DMS53 (cell line): ENCODE results near the gene TMEM106A.
"Not testable (repeated sequence)": the region's sequence is repeated elsewhere in the genome, so short reads cannot be mapped to it uniquely, and the experiment has no call there.

Experiments used
- DNase-seq: peaks from one replicate; lab custom pipeline; 2025; lab: John Stamatoyannopoulos, UW

Gene TMEM106A, protein sequence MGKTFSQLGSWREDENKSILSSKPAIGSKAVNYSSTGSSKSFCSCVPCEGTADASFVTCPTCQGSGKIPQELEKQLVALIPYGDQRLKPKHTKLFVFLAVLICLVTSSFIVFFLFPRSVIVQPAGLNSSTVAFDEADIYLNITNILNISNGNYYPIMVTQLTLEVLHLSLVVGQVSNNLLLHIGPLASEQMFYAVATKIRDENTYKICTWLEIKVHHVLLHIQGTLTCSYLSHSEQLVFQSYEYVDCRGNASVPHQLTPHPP

DNA sequence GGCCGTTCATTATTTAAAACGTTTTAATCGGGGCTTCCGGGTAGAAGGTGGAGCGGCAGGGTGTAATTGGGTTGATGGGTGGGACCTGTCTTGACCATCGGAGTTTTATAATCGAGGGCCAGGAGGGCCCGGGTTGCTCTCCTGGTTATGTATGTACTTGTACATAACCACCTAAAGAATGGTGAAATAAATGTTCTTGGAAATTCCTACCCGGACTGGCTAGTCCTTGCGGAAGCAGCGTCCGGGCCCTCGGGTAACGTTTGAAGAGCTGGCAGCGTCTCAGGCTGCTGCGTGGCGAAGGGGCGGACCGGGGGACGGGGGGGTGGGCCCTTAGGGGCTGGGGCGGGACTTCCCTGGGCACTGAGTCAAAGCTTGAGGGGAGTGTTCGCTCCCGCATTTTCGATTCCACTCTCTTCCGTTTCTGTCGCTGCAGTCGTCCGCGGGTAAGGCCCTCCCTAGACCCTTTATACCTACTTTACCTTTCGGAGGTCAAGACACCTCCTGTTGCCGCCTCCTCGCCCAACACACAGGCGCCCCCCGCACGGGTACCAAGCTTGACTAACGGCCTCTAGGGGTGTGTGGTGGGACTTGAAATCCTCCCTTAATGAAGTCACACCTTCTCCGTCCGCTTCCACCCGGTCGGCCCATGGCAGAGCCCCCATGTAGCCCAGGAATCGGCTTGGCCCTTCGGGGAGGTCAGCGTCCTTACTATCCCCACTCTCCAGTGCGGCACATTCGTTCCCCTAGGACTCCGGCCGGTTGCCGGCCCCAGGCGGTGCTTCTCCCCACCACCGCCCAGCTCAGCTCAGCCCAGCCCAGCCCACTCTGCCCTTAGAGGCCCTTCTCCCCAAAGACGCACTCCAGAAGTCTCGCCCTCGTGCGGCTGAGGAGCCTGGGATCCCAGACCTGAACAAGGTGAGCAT, at the start of gene TMEM106A:
TMEM106A (plus strand) TSS at position 396 of the 923 bp plus-strand sequence. CDS start 1,167 bp downstream, outside the sequence.
- peak; percentile 91 for DNase-seq

DNA sequence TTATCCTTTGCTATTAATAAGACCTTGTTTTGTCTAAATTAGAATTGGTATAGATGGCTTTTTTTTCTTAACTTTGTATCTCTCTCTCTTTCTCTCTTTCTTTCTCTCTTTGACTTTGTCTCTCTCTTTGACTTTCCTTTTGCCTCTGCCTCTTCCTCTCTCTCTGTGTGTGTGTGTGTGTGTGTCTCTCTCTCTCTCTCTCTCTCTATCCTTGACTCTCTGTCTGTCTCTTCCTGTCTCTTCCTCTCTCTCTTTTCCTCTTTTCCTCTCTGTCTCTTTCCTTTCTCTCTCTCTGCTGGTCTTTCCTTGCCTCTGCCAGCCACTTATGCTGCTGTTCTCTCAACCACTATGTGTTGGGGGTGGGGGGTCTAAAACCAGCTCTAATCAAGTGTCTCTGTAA, 45.7 kb upstream of the TMEM106A start:
- DNase-seq = not testable (repeated sequence)

DNA sequence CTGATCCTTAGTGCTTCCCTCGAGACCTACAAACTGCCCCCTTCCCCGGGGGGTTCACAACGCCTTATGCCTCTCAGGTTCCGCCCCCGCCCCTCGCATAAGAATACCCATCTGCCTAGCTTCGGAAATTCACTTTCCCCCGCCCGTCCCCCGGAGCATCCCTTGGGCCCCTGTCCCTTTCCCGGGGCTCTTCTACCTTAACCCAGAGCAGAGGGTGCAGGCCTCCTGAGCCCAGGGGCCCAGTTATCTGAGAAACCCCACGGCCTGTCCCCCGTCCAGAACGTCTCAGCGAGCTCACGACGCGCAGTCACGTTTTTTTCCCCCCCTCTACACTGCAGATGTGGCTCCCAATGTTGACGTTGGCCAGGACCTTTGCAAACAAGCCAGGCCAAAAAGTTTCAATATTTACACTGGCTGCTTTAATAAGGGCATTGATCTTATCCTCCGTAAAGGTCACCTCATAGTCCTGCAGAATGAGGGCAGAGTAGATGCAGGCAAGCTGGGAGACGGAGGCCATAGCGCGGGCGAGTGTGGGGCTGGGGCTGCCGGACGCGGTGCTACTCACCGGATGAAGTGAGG, 42.0 kb upstream of the TMEM106A start:
- peak; percentile 88 for DNase-seq

DNA sequence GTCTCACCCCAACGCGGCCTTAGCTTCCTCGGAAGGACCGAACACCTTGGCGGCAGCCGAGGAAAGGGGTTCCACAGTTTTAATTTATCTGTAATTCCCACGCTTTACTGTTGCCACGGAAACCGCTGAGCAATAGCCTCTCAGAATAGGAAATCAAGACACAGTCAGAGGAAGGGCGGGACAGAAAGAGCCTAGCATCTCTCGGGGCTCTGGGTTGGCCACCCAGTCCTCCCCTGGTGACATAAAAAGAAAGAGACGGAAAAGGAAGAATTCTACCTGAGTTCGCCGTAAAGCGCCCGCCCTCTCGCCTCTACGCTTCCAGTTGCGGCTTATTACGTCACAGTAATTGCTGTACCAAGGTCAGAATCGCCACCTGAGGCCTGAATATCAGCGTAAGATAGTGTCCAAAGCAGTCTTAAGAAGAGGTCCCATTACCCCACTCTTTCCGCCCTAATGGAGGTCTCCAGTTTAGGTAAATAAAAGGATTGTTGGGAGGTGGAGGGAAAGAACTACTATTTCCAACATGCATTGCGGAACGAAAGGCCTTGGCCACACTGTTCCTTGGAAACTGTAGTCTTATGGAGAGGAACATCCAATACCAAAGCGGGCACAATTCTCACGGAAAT, 41.4 kb upstream of the TMEM106A start:
- DNase-seq = peak; percentile 100

DNA sequence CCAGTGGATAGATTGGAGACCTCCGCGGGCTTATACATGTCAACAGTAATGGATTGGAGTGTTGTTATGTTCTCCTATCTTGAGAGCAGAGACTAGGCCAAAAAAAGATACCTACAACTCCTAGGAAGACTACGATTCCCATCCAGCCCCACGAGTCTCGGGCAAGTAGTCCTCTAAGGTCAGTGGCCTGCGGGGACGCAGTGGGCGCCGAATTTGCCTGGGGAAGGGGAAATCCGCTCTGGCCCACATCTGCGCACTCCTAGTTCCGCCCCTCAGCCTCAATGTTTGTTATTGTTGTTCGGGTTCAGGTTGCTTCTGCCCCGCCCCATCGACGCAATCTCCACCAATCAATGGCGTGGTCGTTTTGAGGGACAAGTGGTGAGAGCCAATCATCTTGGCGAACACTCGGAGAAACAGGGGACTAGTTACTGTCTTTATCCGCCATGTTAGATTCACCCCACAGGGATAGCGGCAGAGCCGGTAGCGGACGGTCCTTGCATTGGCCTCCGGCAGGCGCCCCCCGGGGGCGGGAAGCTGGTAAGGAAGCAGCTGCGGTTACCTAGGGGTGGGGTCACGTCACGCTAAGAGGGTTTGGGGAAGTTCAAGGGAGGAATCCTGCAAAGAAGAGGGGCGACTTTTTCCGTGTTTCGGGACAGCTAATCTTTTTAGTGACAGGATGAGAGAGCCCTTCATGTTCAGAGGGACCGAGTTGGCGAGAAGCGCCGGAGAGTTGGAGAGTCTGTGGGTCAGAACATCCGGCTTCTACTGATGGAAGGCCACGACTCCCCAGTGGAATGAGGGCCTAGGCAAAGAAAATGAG, 40.7 kb upstream of the TMEM106A start, which contains the start of gene NBR1:
NBR1 (plus strand) TSS at position 449 of the 820 bp plus-strand sequence. CDS start 4,586 bp downstream, outside the sequence.
- DNase-seq = peak; percentile 99

DNA sequence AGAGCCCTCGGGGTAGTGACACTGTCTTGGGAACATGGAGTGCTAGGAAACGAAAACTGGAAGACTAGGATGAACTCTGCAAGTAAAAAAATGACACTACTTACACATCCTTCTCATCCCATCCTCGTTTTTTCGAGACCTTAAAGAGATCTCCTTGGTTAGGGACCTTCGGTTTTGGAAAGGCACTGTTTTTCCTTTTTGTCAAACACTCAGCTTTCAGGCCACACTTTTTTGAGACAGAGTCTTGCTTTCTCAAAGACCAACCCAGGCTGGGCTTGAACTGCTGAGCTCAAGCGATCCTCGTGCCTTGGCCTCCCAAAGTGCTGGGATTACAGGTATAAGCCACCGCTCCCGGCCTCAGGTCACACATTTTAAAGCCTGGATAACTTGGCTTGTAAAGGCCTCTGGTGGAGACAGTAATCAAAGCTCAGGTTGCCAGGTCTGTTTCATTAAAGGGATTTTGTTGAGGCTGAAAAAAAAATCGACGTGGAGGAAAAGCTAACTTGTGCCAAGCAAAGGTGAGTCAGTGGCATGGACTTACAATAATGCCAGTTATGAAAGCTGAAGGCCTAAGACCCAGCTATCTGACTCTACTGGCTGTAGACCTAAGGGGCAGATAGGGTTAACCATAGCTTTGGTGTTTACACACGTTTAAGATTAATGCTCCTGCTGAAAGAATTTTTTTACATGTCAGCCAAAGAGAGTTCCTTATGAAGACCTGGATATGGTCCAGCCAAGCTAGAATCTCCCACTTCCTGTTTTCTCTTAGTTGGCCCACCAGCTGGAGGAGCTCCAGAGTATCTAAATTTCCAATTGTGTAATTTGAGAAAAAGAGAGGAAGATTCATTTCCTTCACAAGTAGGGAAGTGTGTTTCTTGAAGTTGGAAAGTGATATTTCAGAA, 39.8 kb upstream of the TMEM106A start:
- peak; percentile 72 for DNase-seq

DNA sequence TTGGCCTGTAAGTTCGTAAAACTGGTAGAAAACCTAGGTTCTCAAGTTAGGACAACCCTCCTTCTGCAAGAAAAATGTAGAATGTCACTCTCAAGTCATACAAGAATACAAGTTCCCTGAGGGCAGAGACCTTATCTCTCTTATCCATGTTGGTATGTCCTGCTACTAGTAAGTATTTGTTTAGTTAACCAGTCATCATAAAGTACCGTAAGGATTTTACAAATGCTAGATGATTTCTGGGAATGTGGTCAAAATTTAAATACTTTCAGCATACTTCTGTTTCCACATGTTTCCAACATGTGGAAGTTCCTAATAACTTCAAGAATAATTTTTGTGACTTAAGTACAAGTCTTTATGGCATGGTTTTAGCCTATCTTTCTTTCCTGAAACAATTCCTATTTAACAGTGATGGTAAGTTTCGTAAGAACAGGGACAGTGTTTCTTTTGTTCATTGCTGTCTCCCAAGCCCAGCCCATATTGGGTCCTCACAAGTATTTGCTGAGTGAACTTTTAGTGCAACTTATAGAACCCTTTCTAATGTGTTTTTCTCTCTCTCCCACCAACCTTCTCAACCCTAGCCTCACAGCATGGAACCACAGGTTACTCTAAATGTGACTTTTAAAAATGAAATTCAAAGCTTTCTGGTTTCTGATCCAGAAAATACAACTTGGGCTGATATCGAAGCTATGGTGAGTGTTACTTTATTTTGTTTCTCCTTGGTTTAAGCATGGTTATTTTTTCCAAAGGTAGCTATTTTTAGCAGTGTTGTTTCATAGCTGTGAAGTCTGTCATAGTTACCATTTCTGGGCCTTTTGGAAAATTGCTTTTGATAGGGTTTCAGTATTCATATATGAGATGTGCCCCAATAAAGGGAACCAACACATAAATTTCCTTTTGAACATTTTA, 36.2 kb upstream of the TMEM106A start:
- no peak for DNase-seq

DNA sequence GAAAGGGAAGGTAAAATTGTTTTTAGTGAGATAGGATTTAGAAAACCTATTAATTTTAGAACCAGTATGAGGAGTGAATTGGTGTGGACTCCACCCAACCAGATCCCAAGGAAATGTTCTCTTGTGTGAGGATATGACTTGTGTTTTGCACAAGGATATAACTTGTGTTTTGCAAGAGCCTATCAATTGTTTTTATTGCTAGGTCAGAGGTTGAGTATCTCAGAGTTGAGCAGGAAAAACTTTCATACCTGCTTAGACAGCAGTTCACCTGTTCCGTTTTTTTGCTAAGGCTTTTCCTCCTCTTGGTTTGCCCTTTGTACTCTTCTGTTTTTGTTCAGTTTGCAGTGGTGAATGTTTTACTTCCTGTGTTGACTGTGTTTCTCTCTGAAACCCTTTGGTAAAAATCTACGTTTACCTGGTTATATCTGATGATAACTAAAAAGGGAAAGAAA, 35.5 kb upstream of the TMEM106A start:
- peak; percentile 37 for DNase-seq

DNA sequence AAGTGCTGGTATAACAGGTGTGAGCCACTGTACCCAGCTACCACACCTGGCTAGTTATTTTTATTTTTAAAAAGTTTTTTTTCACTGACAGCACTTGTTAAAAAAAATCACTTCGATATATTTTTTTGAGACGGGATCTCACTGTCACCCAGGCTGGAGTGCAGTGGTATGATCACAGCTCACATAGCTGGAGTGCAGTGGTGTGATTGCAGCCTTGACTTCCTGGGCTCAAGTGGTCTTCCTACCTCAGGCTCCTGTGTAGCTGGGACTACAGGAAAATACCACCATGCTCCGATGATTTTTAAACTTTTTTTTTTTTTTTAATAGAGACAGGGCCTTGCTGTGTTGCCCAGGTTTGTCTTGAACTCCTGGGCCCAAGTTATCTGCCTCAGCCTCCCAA, 27.8 kb upstream of the TMEM106A start:
- no peak for DNase-seq

DNA sequence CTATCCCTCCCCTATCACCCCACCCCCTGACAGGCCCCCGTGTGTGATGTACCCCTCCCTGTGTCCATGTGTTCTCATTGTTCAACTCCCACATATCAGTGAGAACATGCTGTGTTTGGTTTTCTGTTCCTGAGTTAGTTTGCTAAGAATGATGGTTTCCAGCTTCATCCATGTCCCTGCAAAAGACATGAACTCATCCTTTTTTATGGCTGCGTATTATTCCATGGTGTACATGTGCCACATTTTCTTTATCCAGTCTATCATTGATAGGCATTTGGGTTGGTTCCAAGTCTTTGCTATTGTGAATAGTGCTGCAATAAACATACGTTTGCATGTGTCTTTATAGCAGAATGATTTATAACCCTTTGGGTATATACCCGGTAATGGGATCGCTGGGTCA, 25.0 kb upstream of the TMEM106A start:
- DNase-seq = not testable (repeated sequence)

DNA sequence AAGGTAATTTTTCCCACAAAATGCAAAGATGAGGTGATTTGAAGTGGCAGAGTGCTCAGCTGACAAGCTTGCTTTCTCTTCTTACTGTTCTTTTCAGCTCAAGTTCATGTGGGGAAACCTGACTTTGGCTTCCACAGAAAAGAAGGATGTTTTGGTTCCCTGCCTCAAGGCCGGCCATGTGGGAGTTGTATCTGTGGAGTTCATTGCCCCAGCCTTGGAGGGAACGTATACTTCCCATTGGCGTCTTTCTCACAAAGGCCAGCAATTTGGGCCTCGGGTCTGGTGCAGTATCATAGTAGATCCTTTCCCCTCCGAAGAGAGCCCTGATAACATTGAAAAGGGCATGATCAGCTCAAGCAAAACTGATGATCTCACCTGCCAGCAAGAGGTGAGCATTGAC, 18.4 kb upstream of the TMEM106A start:
- no peak for DNase-seq

DNA sequence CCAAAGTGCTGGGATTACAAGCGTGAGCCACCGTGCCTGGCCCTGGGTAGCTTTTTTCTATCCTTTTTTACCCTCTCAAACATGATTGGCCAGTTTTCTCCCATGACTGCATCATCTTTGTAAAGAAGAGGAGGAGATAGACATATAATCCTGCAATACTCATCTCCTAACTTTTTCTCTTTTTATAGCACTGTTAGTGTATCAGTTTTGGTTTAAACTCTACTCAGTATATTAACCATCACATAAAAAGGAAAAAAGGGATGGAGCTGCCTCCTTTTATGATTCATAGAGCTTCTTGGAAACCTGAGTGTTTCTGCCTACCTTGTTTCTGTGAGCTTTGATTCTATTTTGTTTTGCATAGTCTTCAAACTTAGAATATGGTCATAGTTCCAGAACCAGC, 12.0 kb upstream of the TMEM106A start:
- no peak for DNase-seq

DNA sequence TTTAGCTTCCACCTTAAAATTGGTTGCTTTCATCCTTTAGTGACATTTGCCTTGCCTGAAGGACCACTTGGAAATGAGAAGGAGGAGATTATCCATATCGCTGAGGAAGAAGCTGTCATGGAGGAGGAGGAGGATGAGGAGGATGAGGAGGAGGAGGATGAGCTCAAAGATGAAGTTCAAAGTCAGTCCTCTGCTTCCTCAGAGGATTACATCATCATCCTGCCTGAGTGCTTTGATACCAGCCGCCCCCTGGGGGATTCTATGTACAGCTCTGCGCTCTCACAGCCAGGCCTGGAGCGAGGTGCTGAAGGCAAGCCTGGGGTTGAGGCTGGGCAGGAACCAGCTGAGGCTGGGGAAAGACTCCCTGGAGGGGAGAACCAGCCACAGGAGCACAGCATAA, 11.5 kb upstream of the TMEM106A start:
- DNase-seq = no peak

DNA sequence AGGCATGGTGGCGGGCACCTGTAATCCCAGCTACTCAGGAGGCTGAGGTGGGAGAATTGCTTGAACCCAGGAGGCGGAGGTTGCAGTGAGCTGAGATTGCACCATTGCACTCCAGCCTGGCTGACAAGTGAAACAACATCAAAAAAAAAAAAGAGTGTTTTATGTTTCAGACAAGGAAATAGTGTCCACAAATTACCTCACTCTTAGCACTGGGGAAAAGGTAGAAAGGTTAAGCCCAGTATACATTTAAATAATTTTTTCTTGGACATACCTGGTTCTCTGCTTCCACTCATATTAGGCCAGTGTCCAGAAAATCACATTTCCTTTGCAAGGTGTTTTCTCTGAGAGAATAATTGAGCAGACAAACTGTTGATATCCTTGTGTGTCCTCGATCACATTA, 8.7 kb upstream of the TMEM106A start:
- peak; percentile 54 for DNase-seq

DNA sequence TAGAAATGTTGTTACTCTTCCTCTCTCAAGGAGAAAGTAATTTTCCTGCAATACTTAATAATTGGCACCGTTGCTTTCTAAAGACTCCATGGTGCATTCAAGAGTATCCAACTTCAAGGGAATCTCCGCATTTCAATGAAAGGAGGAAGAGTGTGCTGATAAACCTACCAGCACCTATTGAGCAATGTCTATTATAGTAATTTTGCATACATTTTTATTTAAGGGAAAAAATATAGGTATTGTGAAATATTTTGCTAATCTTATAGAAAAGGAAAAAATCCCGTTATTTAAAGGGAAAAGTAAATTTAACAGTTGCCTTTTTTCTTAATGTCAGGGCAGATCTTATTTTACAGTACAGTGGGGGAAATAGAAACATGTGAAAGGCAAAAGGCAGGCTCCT, 1.1 kb upstream of the TMEM106A start:
- no peak for DNase-seq

DNA sequence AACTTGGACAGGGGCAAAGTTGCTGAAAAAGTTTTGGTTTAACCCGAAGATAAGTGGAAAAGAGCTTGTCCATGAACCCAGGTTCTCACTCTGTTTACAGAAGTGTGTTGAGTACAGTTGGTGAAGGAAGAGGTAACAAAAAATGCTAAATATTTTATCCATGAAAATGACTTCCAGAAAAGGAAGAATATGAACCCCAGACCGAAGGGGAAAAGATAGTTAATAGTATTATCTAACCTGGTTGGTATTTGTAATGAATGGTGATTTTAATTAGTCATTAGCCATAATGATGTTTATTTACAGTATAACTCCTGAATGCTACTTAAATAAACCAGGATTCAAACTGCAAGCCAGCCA, 574 bp upstream of the TMEM106A start:
- no peak for DNase-seq

DNA sequence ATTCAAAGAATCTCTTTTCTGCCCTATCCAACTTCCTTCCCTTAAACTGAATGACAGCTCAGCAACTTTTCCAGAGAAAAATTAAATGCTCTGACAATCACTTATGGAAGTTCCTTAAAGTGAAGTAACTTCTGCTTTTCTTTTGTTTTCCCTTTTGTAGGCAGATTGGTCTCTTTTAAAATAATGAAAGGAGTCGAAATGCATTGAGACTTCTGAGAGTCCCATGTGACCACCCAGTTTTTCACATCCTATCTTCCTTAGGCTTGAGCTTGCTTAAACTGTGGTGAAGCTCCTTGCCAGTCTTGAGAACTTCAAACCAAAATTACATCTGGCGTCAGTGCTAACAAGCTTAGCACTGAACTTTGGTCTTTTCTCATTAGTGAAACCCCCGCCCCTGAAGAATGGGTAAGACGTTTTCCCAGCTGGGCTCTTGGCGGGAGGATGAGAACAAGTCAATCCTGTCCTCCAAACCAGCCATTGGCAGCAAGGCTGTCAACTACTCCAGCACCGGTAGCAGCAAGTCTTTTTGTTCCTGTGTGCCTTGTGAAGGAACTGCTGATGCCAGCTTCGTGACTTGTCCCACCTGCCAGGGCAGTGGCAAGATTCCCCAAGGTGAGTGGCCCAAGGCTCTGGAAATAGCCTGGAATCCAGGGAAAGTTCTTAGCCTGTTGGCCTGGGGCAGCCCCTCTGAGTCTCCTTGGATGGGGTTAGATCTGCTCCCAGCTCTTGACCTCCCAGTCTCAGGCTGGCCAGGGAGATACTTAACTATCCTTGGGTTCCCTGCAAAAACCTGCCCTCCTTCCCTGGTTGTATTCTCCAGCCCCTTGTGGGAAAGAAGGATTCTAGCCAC, 1.2 kb downstream of the TMEM106A start:
- DNase-seq = peak; percentile 39

DNA sequence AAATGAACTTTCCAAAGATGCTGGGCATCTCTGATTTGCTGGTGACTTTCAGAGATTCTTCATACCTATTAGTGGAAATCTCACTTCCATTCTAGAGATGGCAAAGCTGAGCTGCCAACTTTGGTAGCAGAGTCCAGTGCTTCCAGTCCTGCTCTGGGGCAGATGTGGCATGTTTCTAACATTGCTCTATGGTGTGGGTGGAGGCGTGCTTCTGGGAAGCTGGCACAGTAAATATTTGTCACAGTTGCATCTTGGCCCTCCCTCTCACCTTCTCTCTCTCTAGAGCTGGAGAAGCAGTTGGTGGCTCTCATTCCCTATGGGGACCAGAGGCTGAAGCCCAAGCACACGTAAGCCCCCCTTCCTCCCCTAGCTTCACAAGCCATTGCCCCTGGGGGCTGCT, 1.9 kb downstream of the TMEM106A start:
- DNase-seq = no peak
